ENCODE measurements around the gene TTLL1.
"Not testable (repeated sequence)": the region's sequence is repeated elsewhere in the genome, so short reads cannot be mapped to it uniquely, and the experiment has no call there.

Gene TTLL1

DNA sequence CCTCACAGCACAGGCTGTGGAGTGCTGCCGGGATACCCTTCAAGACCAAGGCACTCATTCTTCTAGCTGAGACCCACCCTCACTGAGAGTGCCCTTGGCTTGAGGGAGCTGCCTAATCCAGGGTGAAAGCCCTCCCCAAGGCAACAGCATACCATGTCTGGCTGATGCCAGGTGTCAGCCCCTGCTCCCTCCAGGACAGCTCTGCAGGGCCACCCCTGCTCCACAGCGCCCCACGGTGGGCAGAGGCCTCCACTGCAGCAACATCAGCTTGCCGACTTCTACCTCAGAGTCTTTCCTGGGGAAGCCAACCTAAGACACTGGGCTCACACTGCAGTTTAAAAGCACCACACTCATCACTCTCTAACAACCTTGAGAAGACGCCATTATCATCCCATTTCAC, 29.0 kb downstream of the TTLL1 start:
- DNase-seq: peak; percentile 13

GRCh38 chr22:43057641-43058040, 31.6 kb downstream of the TTLL1 start:
- no peak for DNase-seq

GRCh38 chr22:43053176-43053575, 36.0 kb downstream of the TTLL1 start:
- no peak for DNase-seq

- no peak for DNase-seq
Observed at GRCh38 chr22:43050995-43051394, 38.2 kb downstream of the TTLL1 start.

DNA sequence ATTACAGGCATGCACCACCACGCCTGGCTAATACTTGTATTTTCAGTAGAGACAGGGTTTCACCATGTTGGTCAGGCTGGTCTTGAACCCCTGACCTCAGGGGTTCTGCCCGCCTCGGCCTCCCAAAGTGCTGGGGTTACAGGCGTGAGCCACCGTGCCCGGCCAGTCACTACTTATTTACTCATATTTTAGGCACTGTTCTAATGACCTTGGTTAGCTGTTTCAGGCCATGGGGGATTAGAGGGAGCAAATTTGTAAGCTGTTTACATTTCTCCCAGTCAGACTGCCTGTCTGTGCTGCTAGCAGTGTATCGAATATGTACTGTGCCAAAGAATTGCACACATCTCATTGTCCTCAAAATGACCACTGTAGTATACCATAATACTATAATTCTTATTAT, 41.6 kb downstream of the TTLL1 start:
- no peak for DNase-seq

GRCh38 chr22:43044290-43044712, 44.9 kb downstream of the TTLL1 start:
- DNase-seq: no peak

DNA sequence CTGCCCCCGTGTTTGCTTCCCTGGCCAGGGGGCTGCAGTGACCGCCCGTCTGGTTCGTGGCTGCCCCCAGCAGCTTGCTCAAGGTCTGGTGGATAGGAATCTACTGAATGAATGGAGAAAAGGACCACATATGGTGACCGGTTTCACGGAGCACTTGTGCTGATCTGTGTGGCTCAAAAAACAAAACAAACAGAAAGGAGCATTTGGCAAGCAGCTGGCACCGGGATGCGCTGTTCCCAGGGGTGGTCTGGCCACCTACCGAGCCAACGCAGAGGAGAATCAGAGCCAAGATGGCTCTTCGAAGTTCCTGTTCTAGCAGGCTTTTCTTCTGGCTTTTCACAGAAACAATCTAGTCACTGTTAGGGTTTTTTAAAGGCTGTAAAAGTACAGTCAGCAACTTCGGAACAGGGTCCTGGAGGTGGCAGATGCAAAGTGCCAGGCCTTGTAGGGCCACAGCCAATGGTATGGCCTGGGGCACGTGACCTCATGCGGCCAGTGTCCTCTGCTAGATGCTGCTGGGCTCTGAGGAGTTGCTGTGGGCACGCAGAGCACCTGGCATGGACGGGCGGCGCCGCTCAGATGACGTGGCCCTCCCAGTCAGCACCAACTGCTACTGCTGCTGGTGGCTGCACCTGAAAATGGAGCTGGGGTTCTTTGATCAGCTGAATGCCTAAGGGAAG, 47.0 kb downstream of the TTLL1 start:
- peak; percentile 84 for DNase-seq

DNA sequence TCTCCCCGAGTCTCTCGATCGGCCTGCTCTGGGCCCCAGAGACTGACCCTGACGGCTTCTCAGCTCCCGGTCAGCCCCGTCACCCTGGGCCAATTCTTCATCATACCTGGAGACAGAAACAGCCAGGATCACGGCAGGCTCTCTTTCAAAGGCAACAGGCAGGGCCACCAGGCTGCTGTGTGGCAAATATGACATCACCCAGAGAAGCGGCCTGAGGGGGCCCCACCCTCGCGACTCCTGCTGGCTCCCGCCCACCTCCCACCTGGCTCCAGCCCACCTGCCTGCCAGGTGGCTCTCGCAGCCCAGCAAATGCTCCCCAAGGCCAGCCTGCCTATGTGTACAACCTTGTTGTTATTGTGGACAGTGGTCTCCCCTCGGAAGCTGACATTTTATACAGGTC, 49.4 kb downstream of the TTLL1 start:
- DNase-seq: peak; percentile 11

- DNase-seq: no peak
Observed at GRCh38 chr22:43038325-43038724, 50.9 kb downstream of the TTLL1 start.

GRCh38 chr22:43036282-43036829, 52.8 kb downstream of the TTLL1 start:
- peak; percentile 37 for DNase-seq

- no peak for DNase-seq
Observed at GRCh38 chr22:43035250-43035649, 53.9 kb downstream of the TTLL1 start.

GRCh38 chr22:43031617-43032016, 57.6 kb downstream of the TTLL1 start:
- DNase-seq: no peak

- DNase-seq: no peak
Observed at GRCh38 chr22:43018615-43019014, 70.6 kb downstream of the TTLL1 start.

- no peak for DNase-seq
Observed at GRCh38 chr22:43017525-43018460, 71.4 kb downstream of the TTLL1 start.

- not testable (repeated sequence) for DNase-seq
Observed at GRCh38 chr22:43016150-43016549, 73.0 kb downstream of the TTLL1 start.

GRCh38 chr22:43015677-43016042, 73.5 kb downstream of the TTLL1 start:
- DNase-seq: no peak

- peak; percentile 89 for DNase-seq
Observed at GRCh38 chr22:43014869-43015676, 74.1 kb downstream of the TTLL1 start, which contains the start of gene PACSIN2. TSS of gene PACSIN2 (minus strand) at chr22:43015149. CDS start at chr22:42912080, 103,069 bp downstream.

DNA sequence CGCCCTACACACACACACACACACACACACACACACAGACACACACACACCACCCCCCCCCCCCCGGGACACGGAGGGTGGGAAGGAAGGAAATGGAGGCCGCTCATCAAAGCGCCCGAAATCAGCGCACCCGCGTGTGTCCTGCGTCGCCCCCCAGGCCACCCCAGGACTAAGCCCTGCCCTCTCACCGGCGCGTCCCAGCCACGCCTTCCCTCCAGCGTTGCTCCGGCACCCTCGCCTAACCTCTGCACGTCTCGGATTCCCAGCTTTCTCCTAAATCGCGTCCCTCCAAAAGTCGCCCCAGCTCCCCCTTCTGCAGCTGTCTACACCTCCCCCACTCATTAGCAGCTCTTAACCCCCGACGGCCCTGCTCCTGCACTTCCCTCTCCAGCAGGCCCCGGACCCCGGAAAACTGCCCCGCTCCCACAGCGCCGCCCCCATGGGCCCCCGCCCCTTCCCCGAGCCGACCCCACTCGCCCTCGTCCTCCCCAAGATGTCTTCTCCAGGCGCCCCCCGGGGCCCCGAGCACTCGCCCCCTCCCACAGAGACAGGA, 74.8 kb downstream of the TTLL1 start:
- DNase-seq: no peak

DNA sequence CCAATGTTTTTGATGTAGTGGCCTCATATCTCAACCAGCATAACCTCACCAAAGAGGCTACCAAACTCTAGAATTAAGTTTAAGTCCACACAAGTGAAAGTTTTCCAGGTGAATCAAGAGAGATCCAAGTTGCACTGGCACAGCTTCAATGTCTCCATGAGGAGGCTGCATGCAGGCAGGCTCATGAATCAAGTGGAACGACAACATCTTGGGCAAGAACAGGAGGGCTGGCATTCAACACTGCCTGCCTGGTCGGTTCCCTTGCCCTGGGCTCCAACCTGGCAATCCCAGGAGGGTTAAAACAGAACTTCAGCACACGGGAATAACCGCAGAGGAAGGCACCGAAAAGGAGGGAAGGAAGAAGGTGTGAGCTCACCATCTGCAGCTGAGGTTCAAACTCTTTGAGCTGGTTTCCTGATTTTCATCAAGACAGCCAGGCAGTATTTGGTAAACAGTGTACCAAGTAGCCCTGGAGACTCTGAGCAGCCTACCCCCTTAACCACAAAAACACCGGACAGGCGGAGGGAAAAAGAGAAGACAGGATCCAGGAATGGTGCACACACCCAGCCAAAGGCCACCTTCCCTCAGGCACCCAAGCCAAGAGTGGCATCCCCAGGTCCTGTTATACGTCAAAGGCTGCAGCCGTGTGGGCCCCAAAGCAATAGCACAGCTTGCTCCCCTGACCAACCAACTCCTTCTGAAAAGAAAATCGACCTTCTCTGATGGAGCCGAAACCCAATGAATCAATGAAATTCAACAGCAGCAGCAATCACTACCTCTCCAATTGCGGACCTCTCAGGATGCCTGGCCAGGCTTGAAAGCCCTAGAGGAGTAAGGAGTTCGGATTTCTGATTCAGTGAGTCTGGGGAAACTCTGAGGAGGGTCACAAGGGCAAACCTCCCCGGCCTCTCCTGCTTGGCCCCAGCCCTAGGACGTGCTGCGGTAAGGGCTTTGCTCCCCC, 75.6 kb downstream of the TTLL1 start:
- DNase-seq: no peak

DNA sequence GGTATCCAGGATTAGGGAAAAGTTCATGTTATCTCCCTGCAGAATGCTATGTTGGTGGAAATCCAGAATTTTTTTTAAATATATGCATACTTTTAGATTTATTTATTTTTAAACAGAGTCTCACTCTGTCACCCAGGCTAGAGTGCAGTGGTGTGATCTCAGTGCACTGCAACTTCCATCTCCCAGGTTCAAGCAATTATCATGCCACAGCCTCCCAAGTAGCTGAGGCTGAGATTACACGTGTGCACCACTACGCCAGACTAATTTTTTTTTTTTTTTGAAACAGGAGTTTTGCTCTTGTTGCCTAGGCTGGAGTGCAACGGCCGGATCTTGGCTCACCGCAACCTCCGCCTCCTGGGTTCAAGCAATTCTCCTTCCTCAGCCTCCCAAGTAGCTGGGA, 76.8 kb downstream of the TTLL1 start:
- no peak for DNase-seq

DNA sequence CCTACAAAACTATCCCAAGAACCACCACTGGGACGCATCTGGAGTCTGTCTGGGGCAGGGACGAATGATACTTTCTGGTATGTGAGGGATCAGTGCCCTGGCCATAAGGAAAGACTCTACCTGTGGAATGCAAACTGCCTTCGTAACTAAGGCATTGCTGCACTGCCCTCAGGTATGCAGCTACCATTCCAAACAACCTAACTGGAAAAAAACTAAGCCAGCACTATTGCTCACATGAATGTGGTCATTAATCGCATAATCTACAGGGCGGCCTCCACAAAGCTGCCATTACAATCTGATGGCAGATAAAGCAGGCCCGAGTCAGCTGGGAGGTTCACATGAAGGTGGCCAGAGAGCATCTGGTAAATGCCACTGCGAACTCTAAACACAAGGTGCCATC, 78.1 kb downstream of the TTLL1 start:
- no peak for DNase-seq

All from SHP77 treated with DMSO at 0.1 percent for 48 hours (cell line).